GM19324 (cell line): ENCODE results near the gene ALS2CL.

Source experiments
- ATAC-seq: cut with Tn5 transposase; IDR thresholded peaks from one replicate; pipeline ENCODE4 v1.9.1; 2021; ENCODE audit warnings: mild to moderate bottlenecking, moderate library complexity; ENCODE audit not compliant: unreplicated experiment, low FRiP score

The ALS2CL gene

GRCh38 chr3:46667061-46667621 lies 26.3 kb downstream of the ALS2CL start:
- ATAC-seq = no peak

GRCh38 chr3:46666453-46666845 lies 27.0 kb downstream of the ALS2CL start:
- no peak for ATAC-seq

- ATAC-seq = no peak
Measured at GRCh38 chr3:46665763-46666452, 27.6 kb downstream of the ALS2CL start.

GRCh38 chr3:46664971-46665762 lies 28.3 kb downstream of the ALS2CL start:
- ATAC-seq = no peak

GRCh38 chr3:46664188-46664970 lies 29.1 kb downstream of the ALS2CL start:
- no peak for ATAC-seq

- ATAC-seq = no peak
Measured at GRCh38 chr3:46663591-46664135, 29.8 kb downstream of the ALS2CL start.

- ATAC-seq = no peak
Measured at GRCh38 chr3:46662771-46663551, 30.5 kb downstream of the ALS2CL start.

- no peak for ATAC-seq
Measured at GRCh38 chr3:46661776-46662766, 31.4 kb downstream of the ALS2CL start.

GRCh38 chr3:46660543-46661523 lies 32.6 kb downstream of the ALS2CL start:
- no peak for ATAC-seq

- no peak for ATAC-seq
Measured at GRCh38 chr3:46660003-46660402, 33.5 kb downstream of the ALS2CL start.

- no peak for ATAC-seq
Measured at GRCh38 chr3:46659285-46659684, 34.2 kb downstream of the ALS2CL start.

- ATAC-seq = no peak
Measured at GRCh38 chr3:46656778-46657556, 36.5 kb downstream of the ALS2CL start.

- ATAC-seq = no peak
Measured at GRCh38 chr3:46655271-46655670, 38.2 kb downstream of the ALS2CL start.

- no peak for ATAC-seq
Measured at GRCh38 chr3:46651084-46651483, 42.4 kb downstream of the ALS2CL start.

- ATAC-seq = no peak
Measured at GRCh38 chr3:46649436-46649835, 44.0 kb downstream of the ALS2CL start.

- ATAC-seq = no peak
Measured at GRCh38 chr3:46648096-46648495, 45.4 kb downstream of the ALS2CL start.

GRCh38 chr3:46646700-46647099 lies 46.8 kb downstream of the ALS2CL start:
- ATAC-seq = no peak
